Measurements from ENCODE around the gene HELB. TPM values are rescaled to one million over a fixed set of nuclear protein-coding genes. Genes with fewer than 3 reads are reported as not detected.

The HELB gene
- 1 to 10 TPM in 8 of 9 donors, under 1 TPM in 1; 0.55 to 6.8 (median 2.2) TPM for total RNA-seq
- polyA plus RNA-seq = under 1 TPM; 0.40 to 0.93 (median 0.48) TPM
- long read RNA-seq, donor 1 = 0 reads
- long read RNA-seq, donor 2 = 0 reads
- long read RNA-seq, donor 3 = 0 reads
- long read RNA-seq, donor 4, partial matches to known transcripts = 1 of 2 reads
- long read RNA-seq, donor 4, other reads (novel, unspliced or antisense) = 1 of 2 reads
- long read RNA-seq, donor 5 = 0 reads
- long read RNA-seq, donor 6 = 0 reads
- long read RNA-seq, donor 7, full-length matches to known transcripts = 1 of 1 reads
- long read RNA-seq, donor 7, partial matches to known transcripts = 0 of 1 reads
- long read RNA-seq, donor 7, other reads (novel, unspliced or antisense) = 0 of 1 reads
- long read RNA-seq, donor 8 = 0 reads
- long read RNA-seq, donor 9 = 0 reads
- long read RNA-seq, donor 10 = 0 reads

GRCh38 chr12:66301944-66302826 lies at the start of gene HELB:
Gene HELB, plus strand, starts transcription at chr12:66302493. Its CDS starts 111 bp downstream, at chr12:66302604.
- H3K4me1 ChIP-seq (replicated peaks in 1 of 2) = peaks cover 0 to 12% of the 10 kb centered on the region in 2 donors
- H3K4me3 ChIP-seq = peak within 1 kb of the TSS; percentile 26 to 71 (median 52)
- 0 to 1% (median 1%) methylated on average over 31 to 45 of the region's 45 CpGs for WGBS, 4 donors
- peak; percentile 96 to 99 (median 98) for DNase-seq
- no peaks in the 10 kb centered on the region for H3K27me3 ChIP-seq
- peak within 1 kb of the TSS in 3 of 5 donors; percentile 34 to 72 (median 70) for H3K27ac ChIP-seq
- TF ChIP-seq POLR2A (IDR thresholded peaks at IDR 0.05) (peak in 1 of 2 donors; percentile 51), CTCF (IDR thresholded peaks at IDR 0.05) (peak in 2 of 6 experiments; percentile 7 to 9)
- no peaks in the 10 kb centered on the region for H3K9me3 ChIP-seq (replicated peaks in 1 of 3)
- intact Hi-C loops (cut with DNase I) = no loop called here
- peaks cover 0 to 4% of the 10 kb centered on the region in 2 donors for H3K36me3 ChIP-seq (replicated peaks in 1 of 2)

- Histone ChIP-seq H3K27me3 (no peaks in the 10 kb centered on the region), H3K27ac (no peak overlapping the region), H3K4me3 (no peak overlapping the region), H3K36me3 (replicated peaks in 1 of 2) (peaks cover 0 to 10% of the 10 kb centered on the region in 2 donors), H3K9me3 (replicated peaks in 1 of 3) (no peaks in the 10 kb centered on the region), H3K4me1 (replicated peaks in 1 of 2) (no peaks in the 10 kb centered on the region)
- TF ChIP-seq POLR2A (IDR thresholded peaks at IDR 0.05) (no peak), CTCF (IDR thresholded peaks at IDR 0.05) (no peak)
- intact Hi-C loops (cut with DNase I) = no loop called here
- DNase-seq = no peak
- WGBS, 4 donors = 82 to 87% (median 84%) methylated on average over 2 of the region's 2 CpGs
Observed at GRCh38 chr12:66252771-66253170, 49.5 kb upstream of the HELB start.

GRCh38 chr12:66255737-66256136 lies 46.6 kb upstream of the HELB start:
- Histone ChIP-seq H3K4me3 (no peak overlapping the region), H3K27me3 (no peaks in the 10 kb centered on the region), H3K27ac (no peak overlapping the region), H3K9me3 (replicated peaks in 1 of 3) (no peaks in the 10 kb centered on the region), H3K4me1 (replicated peaks in 1 of 2) (no peaks in the 10 kb centered on the region), H3K36me3 (replicated peaks in 1 of 2) (no peaks in the 10 kb centered on the region)
- DNase-seq = no peak
- intact Hi-C loops (cut with DNase I) = no loop called here
- TF ChIP-seq CTCF (IDR thresholded peaks at IDR 0.05) (no peak), POLR2A (IDR thresholded peaks at IDR 0.05) (no peak)

- H3K4me1 ChIP-seq (replicated peaks in 1 of 2) = no peaks in the 10 kb centered on the region
- H3K9me3 ChIP-seq (replicated peaks in 1 of 3) = no peaks in the 10 kb centered on the region
- H3K4me3 ChIP-seq = no peak overlapping the region
- no peaks in the 10 kb centered on the region for H3K27me3 ChIP-seq
- DNase-seq = no peak
- 80 to 84% (median 82%) methylated on average over 3 of the region's 3 CpGs for WGBS, 4 donors
- no peak overlapping the region for H3K27ac ChIP-seq
- TF ChIP-seq POLR2A (IDR thresholded peaks at IDR 0.05) = no peak
- no peak for TF ChIP-seq CTCF (IDR thresholded peaks at IDR 0.05)
- no peaks in the 10 kb centered on the region for H3K36me3 ChIP-seq (replicated peaks in 1 of 2)
- intact Hi-C loops (cut with DNase I) = no loop called here
Observed at GRCh38 chr12:66258011-66258410, 44.3 kb upstream of the HELB start.
